ENCODE results near the gene DCBLD2. TPM values are rescaled to one million over a fixed set of nuclear protein-coding genes. Genes with fewer than 3 reads are reported as not detected.

Gene DCBLD2
- total RNA-seq (2022; extraction: Qiagen RNA extraction; ENCODE audit: low read depth) = 163 to 301 TPM (median 279 TPM) in 5 replicates

DNA sequence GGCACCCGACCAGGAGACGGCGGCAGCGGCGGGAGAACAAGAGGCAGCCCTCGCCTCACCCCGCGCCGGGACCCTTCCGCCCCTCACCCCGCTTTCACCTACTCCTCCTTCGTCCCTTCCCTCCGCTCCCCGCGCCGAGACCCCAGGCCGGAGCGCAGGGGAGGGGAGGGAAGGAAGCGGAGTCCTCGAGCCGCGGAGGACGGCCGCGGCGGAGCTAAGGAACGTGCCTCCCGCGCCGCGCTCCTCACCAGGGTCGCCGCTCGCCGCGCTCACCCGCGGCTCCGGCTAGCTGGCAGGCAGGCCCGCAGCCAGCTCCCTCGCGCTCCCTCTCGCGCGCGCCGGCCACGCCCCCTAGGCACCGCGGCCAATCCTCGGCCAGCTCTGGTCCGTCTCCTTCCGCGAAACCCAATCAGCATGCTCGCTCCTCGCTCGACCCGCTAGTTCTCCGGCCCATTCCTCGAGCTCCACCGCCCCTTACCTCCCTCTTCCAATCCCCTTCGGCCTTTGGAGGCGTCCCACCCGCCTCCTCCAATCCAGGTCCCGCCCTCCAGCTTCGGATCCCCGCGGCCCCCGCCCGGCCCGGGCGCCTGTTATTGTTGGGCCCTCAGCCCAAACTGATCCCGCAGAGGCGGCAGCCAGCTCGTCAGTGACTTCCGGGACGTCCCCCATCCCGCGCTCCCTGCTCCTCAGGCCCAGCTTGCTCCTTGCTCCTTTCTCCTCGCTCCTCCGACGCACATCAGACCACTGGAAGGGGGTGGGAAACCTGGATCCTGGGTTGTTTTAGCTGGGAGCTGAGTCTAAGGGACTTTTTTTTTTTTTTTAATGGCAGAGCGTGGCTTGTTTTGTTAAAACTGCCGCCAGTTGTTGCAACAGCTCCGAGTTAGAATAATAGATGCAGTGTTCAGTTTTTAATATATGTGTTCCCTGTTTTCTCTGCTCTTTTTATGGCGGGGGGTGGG is at the start of gene DCBLD2:
DCBLD2 (minus strand) TSS at position 304 of the 959 bp plus-strand sequence. CDS start 369 bp downstream, outside the sequence.

DNA sequence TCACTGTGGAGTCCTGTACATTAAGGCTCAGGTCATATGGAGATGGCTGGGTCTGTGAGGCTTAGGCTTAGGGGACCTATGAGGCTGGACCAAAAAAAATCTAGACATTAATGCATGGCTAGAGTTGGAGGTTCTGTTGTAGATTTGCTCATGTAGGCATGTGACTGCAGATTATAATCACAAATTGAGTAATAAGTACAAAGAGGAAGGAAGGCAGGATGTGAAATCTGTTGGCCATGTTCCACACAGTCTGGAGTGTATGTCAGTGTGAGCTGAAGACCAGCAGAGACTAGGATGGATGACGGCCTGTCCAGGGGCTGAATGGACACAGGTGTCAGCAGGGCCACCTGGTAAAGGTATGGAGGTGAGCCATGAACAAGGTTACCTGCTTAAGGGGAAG is 138.4 kb downstream of the DCBLD2 start, which contains the start of gene ST3GAL6:
ST3GAL6 (plus strand) TSS at position 265 of the 400 bp plus-strand sequence. CDS start 5,101 bp downstream, outside the sequence.

Other genes starting within 250 kb of the DCBLD2 start
- gene ST3GAL6, start 138.4 kb downstream of the DCBLD2 start, total RNA-seq (2022; extraction: Qiagen RNA extraction; ENCODE audit: low read depth) = 0.59 to 1.9 TPM (median 1.2 TPM) in 5 replicates

Measured in A549 treated with ZK216348 at 1 μM for 4 hours (cell line).